H1 (cell line): ENCODE data around the gene SLC38A10. TPM values are rescaled to one million over a fixed set of nuclear protein-coding genes. Genes with fewer than 3 reads are reported as not detected.

Experiments
- CTCF ChIA-PET: fragments of 300-600 bp; sonication (Branson Sonifier 250); formaldehyde crosslinking; loops from one replicate; lab custom pipeline; 2021; ENCODE audit not compliant: partially characterized antibody; lab: Charles Lee
- POLR2A ChIA-PET: fragments of 300-600 bp; sonication (Branson Sonifier 250); formaldehyde crosslinking; loops from one replicate; lab custom pipeline; 2021; ENCODE audit warnings: inconsistent platforms; ENCODE audit not compliant: partially characterized antibody; lab: Charles Lee
- DNase-seq, 2 experiments: peaks; one replicate each; pipeline versions ENCODE4 v3.0.0 to v3.0.0-alpha.2; 2010 to 2022; ENCODE audit warnings: low spot score in 2 of 2, low read depth in 1 of 2, mixed read lengths in 1 of 2
- FAIRE-seq: peaks from 2 replicates; lab custom pipeline; 2011; peaks lifted over from hg19 to GRCh38; lab: Jason Lieb, UNC
- H2AFZ ChIP-seq: 2 replicates; pipeline ENCODE4 v1.8.1; 2012; ENCODE audit warnings: low read length, inconsistent platforms
- H2AK5ac ChIP-seq: 2 replicates; pipeline ENCODE4 v1.6.1; 2013; ENCODE audit warnings: low read depth, low read length
- H2BK120ac ChIP-seq: replicated peaks from 2 replicates; pipeline ENCODE3; 2013; ENCODE audit warnings: low read depth, low read length, inconsistent platforms
- H2BK12ac ChIP-seq: 2 replicates; pipeline ENCODE4 v1.6.1; 2013; ENCODE audit warnings: low read depth, low read length
- H2BK15ac ChIP-seq: 2 replicates; pipeline ENCODE4 v1.6.1; 2013; ENCODE audit warnings: low read length
- H2BK20ac ChIP-seq: 2 replicates; pipeline ENCODE4 v1.6.1; 2013; ENCODE audit warnings: low read length
- H2BK5ac ChIP-seq: 2 replicates; pipeline ENCODE4 v1.6.1; 2013; ENCODE audit warnings: low read depth, low read length
- H3K14ac ChIP-seq: 2 replicates; pipeline ENCODE4 v1.6.1; 2013; ENCODE audit warnings: inconsistent platforms; ENCODE audit not compliant: insufficient read length
- H3K18ac ChIP-seq: 2 replicates; pipeline ENCODE4 v1.6.1; 2013; ENCODE audit warnings: low read length; ENCODE audit errors: extremely low read depth
- H3K23ac ChIP-seq: 2 replicates; pipeline ENCODE4 v1.6.1; 2013; ENCODE audit warnings: inconsistent platforms; ENCODE audit not compliant: insufficient read length
- H3K23me2 ChIP-seq: 2 replicates; pipeline ENCODE4 v1.6.1; 2013; ENCODE audit warnings: low read depth, low read length
- H3K27ac ChIP-seq: 2 replicates; pipeline ENCODE4 v1.6.1; 2011; ENCODE audit warnings: low read depth, low read length, inconsistent platforms
- H3K27me3 ChIP-seq, 4 experiments: replicated peaks in 1 of 4; 1 replicate in 1 of 4; 2 replicates in 3 of 4; pipeline versions ENCODE4 v1.6.1 to v1.8.1; 2011 to 2013; ENCODE audit warnings: low read length in 3 of 4, mild to moderate bottlenecking in 3 of 4, inconsistent platforms in 2 of 4, mixed read lengths in 2 of 4, moderate library complexity in 1 of 4; ENCODE audit not compliant: control insufficient read depth in 3 of 4, insufficient read depth in 3 of 4; ENCODE audit errors: extremely low read depth in 1 of 4
- H3K36me3 ChIP-seq, 4 experiments: 2 replicates each; pipeline versions ENCODE4 v1.6.1 to v1.8.1; 2011 to 2013; ENCODE audit warnings: mild to moderate bottlenecking in 4 of 4, low read length in 3 of 4, moderate library complexity in 2 of 4, control low read depth in 1 of 4, inconsistent platforms in 1 of 4; ENCODE audit not compliant: insufficient read depth in 4 of 4, control insufficient read depth in 2 of 4
- H3K4ac ChIP-seq: replicated peaks from 2 replicates; pipeline ENCODE3; 2013; ENCODE audit warnings: low read length, low read depth, mixed read lengths, inconsistent platforms; ENCODE audit not compliant: insufficient read length
- H3K4me1 ChIP-seq, 4 experiments: replicated peaks in 1 of 4; 1 replicate in 1 of 4; 2 replicates in 3 of 4; pipeline versions ENCODE4 v1.6.1 to v1.8.1; 2011 to 2013; ENCODE audit warnings: low read length in 3 of 4, inconsistent platforms in 2 of 4, mixed read lengths in 1 of 4; ENCODE audit not compliant: insufficient read depth in 4 of 4, control insufficient read depth in 3 of 4
- H3K4me2 ChIP-seq, 2 experiments: 2 replicates each; pipeline versions ENCODE4 v1.6.1 to v1.8.1; 2011 to 2013; ENCODE audit warnings: low read depth in 2 of 2, low read length in 2 of 2, control low read depth in 1 of 2, inconsistent platforms in 1 of 2, mild to moderate bottlenecking in 1 of 2; ENCODE audit not compliant: insufficient read depth in 1 of 2
- H3K4me3 ChIP-seq, 4 experiments: fragments of 200-600, 300-600 bp in 1 of 4; sonication (generic), shearing (Covaris generic), sonication (Bioruptor Twin) in 1 of 4; 2 replicates each; pipeline versions ENCODE4 v1.5.1 to v1.8.1; 2011 to 2016; ENCODE audit warnings: low read length in 4 of 4, low read depth in 3 of 4, control low read depth in 2 of 4, inconsistent platforms in 2 of 4, mild to moderate bottlenecking in 2 of 4, mixed read lengths in 1 of 4, moderate library complexity in 1 of 4; ENCODE audit not compliant: insufficient read depth in 2 of 4; ENCODE audit errors: extremely low read depth in 1 of 4
- H3K56ac ChIP-seq: replicated peaks from 2 replicates; pipeline ENCODE3; 2013; ENCODE audit warnings: low read depth, mild to moderate bottlenecking, mixed read lengths, low read length, inconsistent platforms; ENCODE audit not compliant: insufficient read length
- H3K79me1 ChIP-seq: 2 replicates; pipeline ENCODE4 v1.6.1; 2013; ENCODE audit warnings: low read depth, low read length, control low read depth
- H3K79me2 ChIP-seq, 2 experiments: 2 replicates each; pipeline versions ENCODE4 v1.6.1 to v1.8.1; 2012 to 2013; ENCODE audit warnings: low read length in 2 of 2, mild to moderate bottlenecking in 2 of 2, inconsistent platforms in 1 of 2; ENCODE audit not compliant: insufficient read depth in 2 of 2, control insufficient read depth in 1 of 2
- H3K9ac ChIP-seq, 4 experiments: replicated peaks in 1 of 4; 1 replicate in 1 of 4; 2 replicates in 3 of 4; pipeline versions ENCODE4 v1.6.1 to v1.8.1; 2011 to 2013; ENCODE audit warnings: low read depth in 3 of 4, low read length in 3 of 4, control low read depth in 2 of 4, mild to moderate bottlenecking in 2 of 4, moderate library complexity in 2 of 4, inconsistent platforms in 1 of 4; ENCODE audit errors: extremely low read depth in 1 of 4
- H3K9me3 ChIP-seq, 2 experiments: 2 replicates each; pipeline versions ENCODE4 v1.6.1 to v1.8.1; 2012 to 2013; ENCODE audit warnings: mild to moderate bottlenecking in 2 of 2, moderate library complexity in 2 of 2, control low read depth in 1 of 2, inconsistent platforms in 1 of 2, low read depth in 1 of 2, low read length in 1 of 2, mixed read lengths in 1 of 2; ENCODE audit not compliant: insufficient read depth in 2 of 2
- H4K20me1 ChIP-seq, 2 experiments: replicated peaks in 1 of 2; 2 replicates each; pipeline versions ENCODE3 to v1.8.1; 2011 to 2013; ENCODE audit warnings: inconsistent platforms in 2 of 2, low read length in 2 of 2, mild to moderate bottlenecking in 1 of 2; ENCODE audit not compliant: insufficient read depth in 2 of 2, control insufficient read depth in 1 of 2
- H4K5ac ChIP-seq: 2 replicates; pipeline ENCODE4 v1.6.1; 2013; ENCODE audit warnings: low read length, low read depth, mixed read lengths, inconsistent platforms; ENCODE audit not compliant: insufficient read length
- H4K8ac ChIP-seq: 2 replicates; pipeline ENCODE4 v1.8.0; 2013; ENCODE audit warnings: mild to moderate bottlenecking, moderate library complexity, low read length, inconsistent platforms; ENCODE audit not compliant: insufficient read depth; ENCODE audit errors: extremely low read depth
- H4K91ac ChIP-seq: replicated peaks from 2 replicates; pipeline ENCODE3; 2013; ENCODE audit warnings: low read length, mixed read lengths, inconsistent platforms; ENCODE audit not compliant: insufficient read length
- HDAC2 ChIP-seq, 2 experiments: fragments of 300-600 bp in 1 of 2; sonication (generic) in 1 of 2; IDR thresholded peaks; 2 replicates each; pipeline ENCODE4 v1.6.1; 2011 to 2012; ENCODE audit warnings: low read depth in 2 of 2, low read length in 2 of 2, mild to moderate bottlenecking in 2 of 2, moderate library complexity in 2 of 2, borderline replicate concordance in 1 of 2, inconsistent platforms in 1 of 2
- MAX ChIP-seq: IDR thresholded peaks from 2 replicates; pipeline ENCODE4 v1.6.1; 2012; ENCODE audit warnings: inconsistent platforms
- NANOG ChIP-seq: IDR thresholded peaks from 2 replicates; pipeline ENCODE4 v1.6.1; 2011; ENCODE audit warnings: low read length, low read depth, mild to moderate bottlenecking, inconsistent platforms; ENCODE audit not compliant: insufficient read depth, poor library complexity, severe bottlenecking
- POU5F1 ChIP-seq: IDR thresholded peaks from 2 replicates; pipeline ENCODE4 v1.6.1; 2011; ENCODE audit warnings: low read depth, mild to moderate bottlenecking, low read length, moderate library complexity
- RNF2 ChIP-seq: fragments of 200-900, 300-1000 bp; sonication (generic); IDR thresholded peaks from 2 replicates; pipeline ENCODE4 v1.7.1; 2016; ENCODE audit warnings: borderline replicate concordance, low read depth, mild to moderate bottlenecking, antibody characterized with exemption, low read length; ENCODE audit not compliant: poor library complexity, severe bottlenecking; ENCODE audit errors: missing control alignments
- SIRT6 ChIP-seq: IDR thresholded peaks from one replicate; pipeline ENCODE4 v1.7.1; 2012; ENCODE audit warnings: low read length, inconsistent platforms
- ZNF274 ChIP-seq: IDR thresholded peaks from 2 replicates; pipeline ENCODE4 v1.7.0; 2012; ENCODE audit warnings: low read length, borderline replicate concordance; ENCODE audit errors: extremely low read depth
- WGBS, 2 experiments: shearing (Covaris generic) in 1 of 2; methylation state at CpG; one replicate each; pipeline versions ENCODE4 v1.1.6 to v1.1.7; 2013 to 2015; ENCODE audit warnings: low lambda C conversion rate in 2 of 2, mixed read lengths in 2 of 2, inconsistent platforms in 1 of 2, low coverage in 1 of 2, missing lambda C conversion rate in 1 of 2; ENCODE audit not compliant: insufficient replicate concordance in 2 of 2, insufficient coverage in 1 of 2, insufficient read length in 1 of 2; ENCODE audit errors: extremely low coverage in 1 of 2, missing lambda C conversion rate in 1 of 2; 5-methylcytosine and 5-hydroxymethylcytosine counted together
- polyA plus RNA-seq, 7 experiments: library from polyadenylated mRNA; depleted of rRNA in 3 of 7; stranded (reverse) in 5 of 7; unstranded in 2 of 7; fragments of >200 nt in 5 of 7; fragments of 200-250 nt in 2 of 7; gene quantifications; 1 replicate in 5 of 7; 2 replicates in 1 of 7; 4 replicates in 1 of 7; pipeline versions ENCODE4 v1.2.1 to v1.2.3, GENCODE V29; 2011 to 2013; ENCODE audit warnings: missing spikeins in 2 of 7, mixed read lengths in 2 of 7
- total RNA-seq: library from RNA; stranded (reverse); fragmentation: NEBNext Ultra II Directional; extraction: Animal tissue kit (Norgen Biotek cat#: 25700); gene quantifications from 2 replicates; pipeline ENCODE4 v1.2.1, GENCODE V29; 2021

SLC38A10 gene
- total and polyA plus RNA-seq, 2 of the 8 experiments (the other 6 are each of a cell fraction or from before 2014, with no cell fraction given): 26.4 to 41.0 TPM

- FAIRE-seq (no peak), DNase-seq (no peak)
- Histone ChIP-seq H3K79me2 (no peaks in the 10 kb centered on the region), H3K23me2 (no peaks in the 10 kb centered on the region; the same call in 1 of the 2 replicates), H2BK15ac (peak overlapping the region; percentile 16; the same call in 1 of the 2 replicates), H3K4ac (no peak overlapping the region), H3K79me1 (no peaks in the 10 kb centered on the region), H3K36me3 (no peaks in the 10 kb centered on the region), H4K5ac (no peak overlapping the region), H3K4me1 (peaks cover 0 to 12% (median 7%) of the 10 kb centered on the region in 4 experiments; a peak in 6 of 7 replicates), H3K56ac (no peak overlapping the region), H2AK5ac (no peak overlapping the region), H3K23ac (no peak overlapping the region), H3K27me3 (no peaks in the 10 kb centered on the region), H3K4me2 (no peak overlapping the region), H3K27ac (no peak overlapping the region), H2BK12ac (peak overlapping the region; percentile 27; the same call in 1 of the 2 replicates), H2AFZ (no peak overlapping the region), H3K9me3 (no peaks in the 10 kb centered on the region), H4K8ac (peak overlapping the region; percentile 85; the same call in 1 of the 2 replicates), H3K18ac (no peak overlapping the region), H3K4me3 (no peak overlapping the region), H2BK20ac (no peak overlapping the region), H2BK120ac (no peak overlapping the region), H3K14ac (no peak overlapping the region), H4K91ac (no peak overlapping the region), H2BK5ac (no peak overlapping the region), H3K9ac (no peak overlapping the region), H4K20me1 (peaks cover 0 to under 1% of the 10 kb centered on the region in 2 experiments)
- ChIA-PET CTCF (interaction anchor here (0.6 to 10.3 kb wide), 7 partner anchors 6 to 62 kb away, joined by 3 to 80 read pairs (median 5); no protein-coding TSS in a partner anchor), POLR2A (interaction anchor here (0.6 to 2.0 kb wide), 5 partner anchors 10 to 200 kb away, joined by 3 to 4 read pairs (median 3); no protein-coding TSS in a partner anchor)
- 94% methylated on average over 16 of the region's 19 CpGs; no CpG with 5 or more reads in 1 of the 2 experiments for WGBS, 2 experiments
- TF ChIP-seq RNF2: no peak
- TF ChIP-seq POU5F1: no peak
- no peak for TF ChIP-seq HDAC2 (IDR thresholded peaks at IDR 0.05; ENCODE audit: borderline replicate concordance in 1 of 2, low read depth in 2 of 2, low read length in 2 of 2)
- no peak for TF ChIP-seq SIRT6
- TF ChIP-seq MAX: no peak
- no peak for TF ChIP-seq ZNF274
- TF ChIP-seq NANOG: no peak
Observed at GRCh38 chr17:81315129-81315884, 20.2 kb upstream of the SLC38A10 start.
